Activated T-helper 1 cell treated with anti-CD3 and anti-CD28 coated beads, Interleukin-2, amount 50 U/mL, for 16 hours (primary cell): ENCODE measurements around the gene USP22.
A peak's percentile ranks its signal among the peaks of the same experiment; 100 is the strongest.

Source experiments
- DNase-seq, 2 donors: peaks; one replicate each; pipeline ENCODE4 v3.0.0-alpha.2; 2020; ENCODE audit warnings: low read depth in 1 of 2, low spot score in 1 of 2

Gene USP22

DNA sequence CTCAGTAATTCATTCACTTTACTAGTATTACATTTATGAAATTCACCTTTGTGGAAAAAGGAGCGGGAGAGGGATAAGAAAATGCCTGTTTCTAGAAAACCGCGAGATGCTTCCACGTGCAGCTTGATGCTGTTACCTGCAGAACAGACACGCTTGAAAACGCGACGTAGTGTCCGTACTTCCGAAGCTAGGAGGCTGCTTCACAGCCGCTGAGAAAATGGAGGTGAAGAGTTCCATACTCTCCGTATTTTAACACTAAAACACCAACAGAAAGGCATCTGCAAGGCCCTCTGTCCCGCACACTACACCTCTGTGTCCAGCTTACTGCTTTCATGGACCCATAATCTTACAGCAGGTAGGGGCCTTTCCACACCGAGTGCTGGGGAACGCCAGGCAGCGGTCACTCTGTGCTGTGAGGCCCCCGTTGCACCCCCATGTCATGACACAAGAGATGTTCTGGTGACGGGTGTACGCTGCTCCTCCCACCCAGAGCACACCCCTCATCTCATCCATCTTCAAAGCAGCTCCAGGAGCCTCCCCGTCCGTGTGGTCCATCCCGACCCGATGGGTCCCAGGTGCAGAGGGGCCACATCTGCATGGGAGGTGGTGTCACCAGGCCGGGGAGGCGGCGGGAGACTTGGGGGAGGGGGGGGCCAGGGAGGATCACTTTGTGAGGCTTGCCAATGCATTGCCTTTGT is 40.4 kb downstream of the USP22 start:
- DNase-seq: no peak

DNA sequence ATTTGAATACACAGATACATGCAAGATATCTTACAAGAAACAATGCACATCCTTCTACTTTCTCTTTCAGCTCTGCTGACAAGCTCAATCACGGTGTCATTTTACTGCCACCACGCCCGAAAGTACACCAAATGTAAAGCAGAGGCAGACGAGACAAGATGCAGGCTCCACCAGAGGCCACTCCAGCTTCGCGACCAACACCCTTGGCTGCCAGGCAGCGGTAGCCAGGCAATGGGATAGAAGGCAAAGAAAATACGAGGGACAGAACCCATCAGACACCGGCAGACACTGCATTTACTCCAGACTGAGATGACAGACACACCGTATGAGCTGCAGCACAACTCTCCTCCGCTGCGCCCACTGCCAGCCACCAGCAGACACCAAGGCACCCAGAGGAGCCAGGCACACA is 41.0 kb downstream of the USP22 start:
- DNase-seq: no peak

DNA sequence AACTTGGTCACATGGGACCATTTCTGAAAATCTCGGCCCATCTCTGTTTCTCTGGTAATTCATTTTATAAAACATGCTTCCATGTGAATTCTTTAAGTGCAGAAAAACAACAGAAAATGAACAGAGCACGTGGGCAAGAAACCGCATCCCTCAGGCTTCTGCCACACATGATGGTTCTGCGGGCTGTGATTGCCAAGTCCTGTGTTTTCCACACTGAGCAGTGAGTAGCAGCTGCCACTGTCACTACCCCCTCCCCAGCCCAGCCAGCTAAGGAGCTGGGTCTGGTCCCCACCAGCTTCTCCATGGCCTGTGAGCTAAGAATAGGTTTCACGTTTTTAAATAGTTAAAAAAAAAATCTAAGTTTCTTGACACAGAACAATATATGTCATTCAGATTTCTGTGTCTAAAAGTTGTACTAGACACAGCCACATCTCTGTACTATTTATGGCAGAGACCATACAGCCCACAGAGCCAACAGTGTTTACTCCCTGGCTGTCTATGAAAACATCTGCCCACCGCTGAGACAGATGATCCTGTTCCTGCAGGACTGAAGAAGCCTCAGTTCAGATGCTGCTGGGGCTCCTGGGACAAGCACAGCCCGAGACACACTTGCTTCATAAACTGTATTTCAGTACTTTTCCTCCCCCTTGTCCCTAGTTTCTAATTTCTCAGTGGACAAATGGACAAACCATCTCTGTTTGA is 41.5 kb downstream of the USP22 start:
- no peak for DNase-seq

DNA sequence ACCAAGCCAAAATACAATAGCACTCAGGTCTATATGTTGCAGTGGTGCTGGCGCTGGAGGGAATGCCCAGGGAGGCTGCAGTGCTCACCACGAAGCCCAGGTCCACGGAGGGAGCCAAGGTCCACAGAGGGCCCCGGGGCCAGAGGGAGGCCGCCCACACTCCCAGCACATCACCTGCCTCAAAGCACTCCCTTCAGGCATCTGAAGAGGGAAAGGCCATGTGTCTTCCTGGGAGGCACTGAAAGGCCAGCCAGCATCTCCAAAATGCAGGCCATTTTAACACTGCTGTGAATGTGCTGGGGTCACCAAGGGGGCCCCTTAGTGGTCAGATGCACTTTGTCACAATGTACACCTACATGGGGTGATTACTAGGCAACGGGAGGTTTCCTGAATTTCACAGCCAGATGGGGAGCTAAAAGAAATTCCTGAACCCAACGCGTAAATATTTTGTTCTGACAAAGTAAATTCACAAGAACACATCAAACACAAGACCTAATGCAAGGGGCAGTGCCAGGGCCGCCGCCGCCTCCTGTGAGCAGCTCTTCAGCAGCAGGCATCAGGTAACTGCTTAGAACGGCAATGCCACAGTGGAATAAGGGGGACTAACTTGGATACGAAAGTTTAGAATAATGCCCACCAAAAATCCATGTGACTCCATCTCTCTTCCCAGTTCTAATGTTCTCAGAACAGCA is 42.8 kb downstream of the USP22 start:
- no peak for DNase-seq

DNA sequence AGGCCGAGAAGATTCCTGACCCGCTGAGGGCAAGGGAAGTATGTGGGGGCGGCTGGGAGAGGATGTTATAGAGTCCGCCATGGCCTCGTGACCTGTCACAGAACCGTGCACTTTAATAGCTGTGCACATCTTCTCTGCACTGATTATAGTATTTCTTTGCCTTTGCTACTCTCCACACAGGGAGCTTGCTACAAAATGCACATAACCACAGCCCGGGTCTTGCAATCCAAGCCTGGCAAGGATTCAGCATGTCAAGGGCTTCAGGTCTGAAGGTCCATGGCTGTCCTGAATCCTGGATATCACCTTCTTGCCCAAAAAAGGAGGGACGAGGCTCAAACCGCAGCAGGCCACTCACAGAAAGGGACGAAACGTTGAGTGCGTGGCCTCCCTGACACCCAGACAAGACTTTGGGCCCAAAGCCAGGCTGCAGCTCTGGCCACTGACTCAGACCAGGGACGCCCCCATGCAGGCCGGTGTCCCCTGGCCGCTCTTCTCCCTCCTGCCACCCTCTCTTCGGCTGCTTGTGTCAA is 43.7 kb downstream of the USP22 start:
- no peak for DNase-seq

DNA sequence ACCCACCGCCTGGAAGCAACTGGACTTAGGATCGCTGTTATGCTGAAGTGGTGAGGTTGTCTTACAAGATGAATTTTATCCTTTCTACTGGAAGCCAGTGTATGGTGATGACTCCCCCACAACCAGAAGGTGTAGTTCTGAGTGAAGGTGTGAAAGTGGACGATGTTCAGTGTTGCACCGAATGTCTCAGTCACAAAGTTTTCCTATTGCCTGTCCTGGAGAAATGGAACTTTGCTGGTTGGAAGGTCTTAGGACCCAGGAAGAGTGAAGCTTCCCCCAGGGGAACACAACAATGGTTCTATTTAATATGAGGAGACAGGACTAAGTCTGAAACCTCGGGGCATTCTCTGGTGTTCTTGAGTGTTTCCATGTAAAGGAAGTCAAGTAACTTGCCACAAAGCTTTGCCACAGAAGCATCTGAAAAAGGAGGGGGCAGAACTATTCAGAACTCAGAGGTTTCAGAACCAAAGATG is 44.2 kb downstream of the USP22 start:
- DNase-seq: no peak

DNA sequence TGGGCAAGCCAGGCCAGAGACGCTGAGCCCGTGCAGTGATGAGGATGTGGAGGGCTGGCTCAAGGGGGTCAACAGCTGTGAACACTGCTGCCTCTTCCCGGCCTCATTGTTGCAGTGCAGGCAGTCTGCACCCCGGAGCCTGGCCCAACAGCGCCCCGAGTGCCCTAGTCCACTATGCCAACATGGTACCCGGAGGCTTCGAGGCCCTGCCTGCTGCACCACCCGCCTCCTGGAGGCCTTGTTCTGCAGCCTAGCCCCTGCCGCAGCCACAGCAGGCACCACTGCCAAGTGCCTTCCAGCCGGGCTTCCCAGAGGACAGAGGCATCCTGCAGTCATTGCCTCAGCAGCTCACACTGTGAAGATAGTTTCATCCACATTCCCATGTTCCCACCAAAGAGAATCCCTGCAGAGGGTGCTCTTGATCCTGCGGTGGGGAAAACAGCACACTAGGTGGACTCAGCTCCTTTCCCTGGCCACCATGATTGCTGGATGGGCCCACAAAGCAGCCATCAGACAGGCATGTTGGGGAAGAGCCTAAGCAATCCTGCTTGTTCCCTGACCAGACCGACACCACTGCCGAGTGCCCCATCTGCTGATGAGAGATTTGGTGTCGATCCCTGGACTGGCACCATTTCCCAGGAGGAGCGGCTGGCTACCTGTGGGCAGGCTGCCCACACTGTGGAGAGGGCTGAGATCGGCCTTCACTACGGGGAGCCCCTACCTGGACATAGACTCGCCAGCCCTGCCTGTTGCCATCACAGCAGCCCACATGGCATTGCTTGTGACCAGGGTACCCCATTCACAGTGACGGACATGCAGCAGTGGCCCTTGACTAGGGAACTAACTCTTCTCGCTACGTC is 44.9 kb downstream of the USP22 start:
- no peak for DNase-seq

DNA sequence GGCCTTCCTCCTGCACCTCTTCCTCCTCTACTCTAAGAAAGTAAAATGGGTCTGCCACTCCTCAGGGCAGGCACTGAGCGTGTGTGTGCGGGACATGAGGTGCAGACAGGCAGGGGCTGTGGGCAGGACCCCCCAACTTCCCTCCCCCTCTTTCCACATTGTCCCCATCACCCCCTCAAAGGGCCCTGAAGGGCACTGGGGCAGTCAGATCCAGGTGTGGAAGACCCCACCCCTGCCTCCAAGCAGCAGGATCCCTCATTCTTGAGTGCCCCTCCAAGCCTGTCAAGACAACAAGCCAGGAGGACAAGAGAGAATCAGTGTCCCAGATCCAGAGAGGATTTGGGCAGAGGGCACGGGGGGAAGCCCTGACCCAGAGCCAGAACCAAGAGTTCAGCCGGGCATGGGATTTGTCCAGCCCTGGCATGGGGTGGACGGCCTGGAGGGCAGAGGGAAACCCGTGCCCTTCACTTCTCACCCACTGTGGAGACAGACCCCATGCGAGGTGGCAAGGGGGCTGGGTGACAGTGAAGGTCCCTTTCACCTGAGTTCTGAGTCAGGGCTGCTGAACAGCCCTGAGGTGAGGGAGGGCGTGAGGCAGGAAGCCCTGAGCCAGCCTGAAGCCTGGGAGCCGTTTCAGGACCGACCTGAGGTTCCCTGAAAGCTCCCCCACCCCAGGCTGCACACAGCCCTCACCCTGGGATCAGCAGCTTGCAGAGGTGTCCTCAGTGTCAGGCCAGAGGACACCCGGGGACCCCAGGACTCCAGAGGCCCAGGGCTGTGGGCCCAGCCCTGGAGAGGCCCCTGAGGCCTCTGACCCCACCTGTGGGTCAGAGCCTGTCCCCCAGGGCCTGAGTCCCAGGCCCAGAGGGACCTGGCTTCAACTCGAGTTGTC is 45.8 kb downstream of the USP22 start:
- no peak for DNase-seq

DNA sequence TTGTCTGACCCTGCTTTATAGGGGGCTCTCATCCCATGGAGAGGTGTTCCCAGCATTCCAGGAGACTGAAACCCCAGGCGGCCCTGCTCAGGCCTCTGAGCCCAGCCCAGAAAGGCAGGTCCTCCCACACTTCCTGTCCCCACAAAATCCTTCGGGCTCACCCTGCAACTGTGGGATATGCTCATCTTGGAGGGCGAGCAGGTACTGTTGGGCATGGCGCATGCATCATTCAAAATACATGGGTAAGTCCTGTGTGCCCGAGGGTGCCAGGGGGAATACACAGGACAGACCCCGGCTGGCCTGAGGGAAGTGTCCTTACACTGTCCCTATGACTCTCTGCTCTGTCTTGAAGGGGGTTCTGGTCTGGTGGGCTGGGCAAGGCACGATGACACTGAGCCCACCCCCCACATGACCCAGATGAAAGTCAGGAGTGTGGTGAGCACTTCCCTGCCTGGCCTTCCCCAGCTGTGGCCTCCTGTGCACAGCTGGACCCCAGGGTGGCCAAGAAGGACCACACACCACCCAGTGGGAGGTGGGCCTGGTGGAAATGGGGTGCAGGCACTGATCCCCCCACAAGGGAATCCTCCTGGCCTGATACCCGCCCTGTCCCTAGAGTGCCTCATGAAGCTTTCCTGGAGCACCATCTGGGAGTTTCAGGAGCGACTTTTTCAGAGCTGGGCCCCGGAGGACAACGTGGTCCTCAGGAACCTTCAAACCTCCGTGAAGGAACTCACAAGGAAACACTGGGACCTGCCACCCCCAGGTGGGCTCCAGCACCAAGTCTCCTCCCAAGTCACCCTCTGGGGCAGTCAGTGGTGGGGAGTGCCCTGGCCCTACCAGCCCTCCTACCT is 46.7 kb downstream of the USP22 start:
- DNase-seq: no peak

DNA sequence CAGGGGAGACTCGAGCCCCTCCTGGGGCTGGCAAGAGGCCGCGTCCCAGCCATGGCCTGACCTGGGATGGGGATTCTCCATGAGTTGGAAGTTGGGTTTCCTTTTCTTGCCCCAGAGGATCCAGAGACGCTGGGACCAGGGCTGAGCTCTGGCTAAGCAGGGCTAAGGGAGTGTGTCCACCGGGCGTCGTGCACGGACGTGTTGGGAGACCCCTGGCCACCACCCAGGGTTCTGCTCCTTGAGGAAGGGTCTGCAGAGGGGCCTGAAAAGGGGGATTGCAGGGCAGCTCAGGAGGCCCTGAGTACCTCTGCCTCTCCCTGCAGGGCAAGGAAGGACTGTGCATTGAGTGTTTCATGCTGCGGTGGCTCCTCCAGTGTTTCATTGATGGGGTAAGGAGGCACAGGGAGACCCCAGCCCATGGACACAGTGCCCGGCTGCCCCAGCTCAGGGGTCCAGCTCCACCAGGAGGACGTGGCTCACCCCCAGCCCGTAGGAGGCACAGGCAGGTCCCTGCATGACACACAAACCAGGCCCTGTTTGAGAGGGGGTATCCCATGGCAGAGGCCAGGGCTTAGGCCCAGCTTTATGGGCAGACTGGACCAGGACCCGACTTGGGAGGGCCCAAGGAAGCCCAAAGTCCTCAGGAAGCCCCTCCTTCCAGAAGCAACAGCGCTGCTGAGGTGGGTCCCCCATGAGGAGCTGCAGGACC is 47.5 kb downstream of the USP22 start:
- no peak for DNase-seq

DNA sequence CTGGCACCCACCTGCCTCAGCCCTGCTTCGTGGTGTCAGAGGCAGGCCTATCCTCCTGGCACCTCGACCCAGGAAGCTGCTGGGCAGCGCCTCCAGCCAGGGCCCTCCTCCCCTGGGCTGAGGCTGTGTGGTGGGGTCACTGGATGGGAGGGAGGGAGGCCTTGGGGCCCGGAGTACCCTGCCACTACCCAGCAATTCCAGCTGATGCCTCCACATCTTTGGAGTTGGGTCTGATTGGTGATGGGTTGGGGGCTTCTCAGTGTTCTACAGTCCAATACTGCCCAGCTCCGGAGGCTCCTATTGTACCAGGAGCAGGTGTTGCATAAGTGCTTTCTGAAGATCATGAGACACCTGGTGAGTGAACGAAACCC is 48.0 kb downstream of the USP22 start:
- no peak for DNase-seq

DNA sequence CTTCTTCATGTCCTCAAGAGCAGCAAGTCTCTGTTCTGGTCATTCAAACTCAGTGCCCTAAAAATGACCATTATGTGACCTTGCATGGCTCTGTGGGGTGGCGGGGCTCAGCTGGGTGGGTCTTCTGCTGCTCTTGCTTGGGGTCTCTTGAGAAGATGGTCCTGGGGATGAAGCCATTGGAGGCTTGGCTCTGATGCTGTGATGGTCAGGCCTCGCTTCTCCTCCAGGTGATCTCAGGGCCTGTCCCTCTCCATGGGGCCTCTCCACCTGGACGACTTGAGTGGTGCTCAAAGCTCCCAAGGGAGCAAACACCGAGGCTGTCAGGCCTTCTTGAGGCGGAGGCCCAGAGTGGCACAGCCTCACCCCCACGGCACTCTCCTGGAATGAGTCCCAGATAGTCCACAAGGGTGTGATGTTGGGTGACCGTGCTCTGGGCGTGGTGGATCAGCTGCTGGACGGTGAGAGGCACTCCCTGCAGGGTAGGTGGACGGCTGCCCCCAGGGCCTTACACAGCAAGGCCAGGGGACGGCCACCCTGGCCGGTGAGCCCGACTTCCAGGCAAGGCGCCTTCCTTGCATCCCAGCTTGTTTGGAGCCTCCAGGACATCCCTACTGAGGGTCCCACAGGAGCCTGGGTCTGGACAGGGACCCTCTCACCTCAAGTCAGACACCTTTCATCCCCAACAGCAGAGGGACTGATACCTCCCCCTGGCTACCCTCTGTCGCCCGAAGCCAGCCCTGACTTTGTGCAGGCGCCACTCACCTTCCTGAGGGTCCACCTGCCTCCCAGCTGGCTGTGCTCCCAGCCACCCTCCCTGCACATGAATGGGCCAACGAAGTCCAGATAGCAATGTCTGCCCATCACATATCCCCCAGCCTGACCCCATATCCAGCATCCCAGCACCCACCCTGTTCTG is 48.7 kb downstream of the USP22 start:
- DNase-seq: no peak

DNA sequence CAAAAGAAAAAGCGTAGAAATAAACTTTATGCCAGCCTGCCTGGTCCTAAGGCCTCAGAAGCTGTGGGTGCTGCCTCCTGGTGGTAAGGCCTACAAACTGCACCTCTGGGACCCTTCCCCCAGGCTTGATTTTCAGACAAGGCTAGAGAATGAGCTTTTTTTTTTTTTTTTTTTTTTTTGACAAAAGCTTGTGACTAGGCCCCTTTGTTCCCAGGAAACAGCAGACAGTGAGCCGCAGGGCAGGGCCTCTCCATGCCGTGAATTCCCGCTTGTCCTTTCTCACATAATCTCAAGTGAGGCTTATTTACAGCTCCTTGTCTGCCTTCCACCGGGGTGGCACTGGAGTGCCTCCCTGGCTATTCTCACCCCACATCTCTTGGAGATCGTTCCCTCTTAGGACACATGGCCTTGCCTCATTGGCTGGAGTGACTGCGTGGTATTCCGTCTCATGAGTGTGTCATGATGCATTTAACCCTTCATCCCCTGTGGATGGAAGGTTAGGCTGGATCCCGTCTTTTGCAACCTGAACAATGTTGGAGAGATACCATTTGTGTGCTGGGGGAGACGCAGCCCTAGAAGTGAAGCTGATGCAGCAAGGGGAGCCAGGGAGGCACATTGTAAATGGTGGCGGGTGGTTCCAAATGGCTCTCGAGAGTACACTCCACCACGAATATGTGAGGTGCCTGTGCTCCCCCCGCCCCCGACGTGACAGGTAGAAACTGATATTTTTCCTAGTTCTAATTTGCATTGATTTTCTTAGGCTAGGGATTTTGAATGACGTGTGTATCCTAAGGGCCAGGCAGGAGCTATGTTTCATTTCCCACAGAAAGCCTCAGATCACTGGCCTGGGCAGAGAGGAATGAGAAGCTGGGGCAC is 49.6 kb downstream of the USP22 start:
- peak; percentile 17 to 38 for DNase-seq

DNA sequence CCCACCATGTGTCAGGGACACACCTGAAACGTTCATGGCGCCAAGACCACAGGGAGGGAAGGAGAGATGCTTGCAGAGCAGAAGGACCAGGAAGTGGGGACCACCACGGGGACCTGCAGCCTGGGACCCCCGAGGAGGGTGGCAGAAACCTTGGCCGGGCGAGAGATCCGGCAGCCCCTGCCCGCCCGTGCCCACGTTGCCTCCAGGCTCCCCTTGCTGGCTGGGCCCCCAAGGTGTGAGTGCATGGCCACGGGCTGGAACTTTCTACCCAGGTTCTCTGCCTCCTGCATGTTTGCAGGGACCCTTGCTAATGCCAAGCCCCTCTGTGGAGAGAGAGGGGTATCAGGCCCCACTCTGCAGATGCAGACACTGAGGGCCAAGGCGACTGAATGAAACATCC is 50.4 kb downstream of the USP22 start:
- no peak for DNase-seq

DNA sequence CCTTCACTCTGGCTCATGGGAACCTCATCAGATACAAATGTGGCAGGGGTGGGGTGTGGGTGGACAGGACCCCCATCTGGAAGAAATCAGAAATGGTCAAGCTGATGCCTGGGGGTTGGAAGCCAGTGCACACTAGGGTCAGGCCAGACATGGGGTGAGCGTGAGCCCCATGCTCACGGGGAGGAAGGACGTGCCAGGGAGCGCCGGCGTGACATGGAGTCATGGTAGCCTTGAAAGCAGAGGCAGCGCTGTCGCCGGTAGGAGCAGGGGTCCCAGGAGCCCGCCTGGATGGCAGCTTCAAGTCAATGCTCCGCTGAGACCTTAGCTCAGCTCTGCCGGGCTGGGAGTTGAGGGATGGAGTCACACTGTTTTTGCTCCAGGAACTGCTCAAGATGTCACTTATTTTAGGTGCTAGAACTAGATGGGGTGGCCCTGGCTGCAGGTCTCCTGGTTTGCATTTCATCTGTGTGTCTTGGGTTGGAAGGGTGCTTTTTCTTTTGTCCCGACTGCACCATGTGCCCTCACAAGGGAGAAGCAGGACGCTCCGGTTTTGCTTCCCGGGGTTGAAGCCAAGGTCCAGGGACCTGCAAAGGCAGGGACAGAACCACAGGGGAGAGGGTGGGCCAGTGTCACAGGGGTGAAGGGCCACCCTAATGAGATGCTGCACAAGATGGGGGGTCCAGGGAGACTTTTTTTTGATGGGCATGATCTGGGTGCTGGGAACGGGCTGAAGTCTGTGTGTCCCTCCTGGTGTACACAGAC is 51.4 kb downstream of the USP22 start:
- no peak for DNase-seq
